Hypothalamus (tissue), 51 donors: Measurements from ENCODE around the gene LMNB1.
"Not testable (repeated sequence)": the region's sequence is repeated elsewhere in the genome, so short reads cannot be mapped to it uniquely, and the experiment has no call there.

ENCODE experiments used
- DNase-seq, 51 donors: peaks; one replicate each; lab custom pipeline; 2025; lab: John Stamatoyannopoulos, UW

The LMNB1 gene

DNA sequence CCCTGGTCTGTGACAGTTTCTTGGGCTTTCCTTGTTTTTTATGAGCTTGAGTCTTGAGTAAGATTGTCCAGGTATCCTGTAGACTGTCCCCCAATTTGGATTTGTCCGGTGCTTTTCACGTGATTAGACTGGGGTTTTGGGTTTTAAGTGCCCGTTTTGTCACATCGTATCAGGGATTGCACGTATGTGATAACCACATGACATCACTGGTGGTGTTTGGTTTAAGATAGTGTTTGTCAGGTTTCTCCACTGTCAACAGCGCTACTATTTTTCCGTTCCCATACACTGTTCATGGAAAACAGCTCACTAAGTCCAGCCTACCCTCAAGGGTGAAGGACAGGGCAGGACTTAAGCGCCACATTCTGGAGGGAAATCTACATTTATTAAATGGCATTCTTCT, 39.7 kb downstream of the LMNB1 start:
- DNase-seq: no peak

DNA sequence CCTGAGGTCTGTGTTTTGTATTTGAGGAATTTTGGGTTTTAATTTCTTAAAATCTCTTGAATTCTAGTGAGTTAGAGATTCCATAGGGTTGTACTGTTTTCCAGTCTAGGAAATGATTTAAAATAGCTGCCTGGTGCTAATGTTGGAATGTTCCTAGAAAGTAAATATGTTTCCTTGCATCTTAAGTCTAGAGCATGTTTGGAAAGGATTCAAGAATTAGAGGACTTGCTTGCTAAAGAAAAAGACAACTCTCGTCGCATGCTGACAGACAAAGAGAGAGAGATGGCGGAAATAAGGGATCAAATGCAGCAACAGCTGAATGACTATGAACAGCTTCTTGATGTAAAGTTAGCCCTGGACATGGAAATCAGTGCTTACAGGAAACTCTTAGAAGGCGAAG, 41.8 kb downstream of the LMNB1 start:
- DNase-seq: no peak

DNA sequence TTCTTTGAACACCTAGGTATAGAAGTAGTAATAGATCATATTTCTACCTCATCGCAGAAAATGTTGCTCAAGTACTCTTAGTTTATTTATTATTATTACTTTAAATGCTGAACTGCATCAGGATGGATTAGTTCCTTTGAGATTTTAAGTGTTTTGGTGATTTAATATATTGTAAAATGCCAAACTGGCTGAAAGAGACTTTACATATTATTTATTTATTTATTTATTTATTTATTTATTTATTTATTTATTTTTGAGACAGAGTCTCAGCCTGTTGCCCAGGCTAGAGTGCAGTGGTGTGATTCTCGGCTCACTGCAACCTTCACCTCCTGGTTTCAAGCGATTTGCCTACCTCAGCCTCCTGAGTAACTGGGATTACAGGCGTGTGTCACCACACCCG, 42.3 kb downstream of the LMNB1 start:
- DNase-seq: no peak

DNA sequence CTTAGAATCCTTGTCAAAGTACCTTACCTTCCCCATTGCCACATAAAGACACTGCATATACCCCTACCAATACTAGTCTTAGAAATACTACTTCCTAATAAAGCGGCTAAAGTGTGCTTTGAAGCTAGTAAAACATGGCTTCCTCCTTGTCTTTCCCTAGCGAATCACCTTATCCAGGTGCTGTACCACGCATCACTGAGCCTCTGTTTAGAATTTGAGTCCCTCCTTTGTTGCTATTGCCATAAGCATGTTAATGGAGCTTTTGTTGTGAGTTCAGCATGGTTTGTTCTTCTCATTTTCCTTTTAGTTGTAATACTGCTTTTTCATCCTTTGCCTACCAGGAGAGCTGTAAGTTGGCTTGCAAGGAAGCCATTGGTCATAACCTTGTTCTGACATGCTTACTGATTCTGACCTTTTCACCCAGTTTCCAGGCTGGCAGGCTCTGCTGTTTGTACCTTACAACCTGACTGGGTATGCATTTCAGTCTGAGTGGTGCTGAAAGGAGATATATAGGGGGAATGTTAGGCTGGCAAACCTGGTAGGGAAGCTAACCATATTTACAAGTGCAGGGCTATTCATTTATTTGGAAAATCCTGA, 49.8 kb downstream of the LMNB1 start:
- DNase-seq: no peak

DNA sequence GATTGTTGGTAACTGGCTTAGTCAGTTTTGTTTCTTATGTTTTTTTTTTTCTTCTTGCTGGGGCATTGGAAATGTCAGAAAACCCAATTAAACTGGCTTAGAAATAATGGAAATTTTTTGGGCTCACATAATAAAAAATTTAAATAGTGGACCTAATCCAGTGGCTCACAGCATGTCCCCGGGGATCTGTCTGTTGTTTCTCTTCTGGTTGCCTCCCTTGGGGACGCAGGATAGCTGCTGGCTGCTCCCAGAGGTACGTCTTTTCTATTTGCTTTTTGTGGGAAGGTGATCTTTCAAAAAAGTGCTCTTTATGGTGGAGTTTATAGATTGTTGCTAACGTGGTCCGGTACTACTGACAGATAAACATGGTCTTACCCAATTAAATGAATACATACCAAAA, 52.2 kb downstream of the LMNB1 start:
- no peak for DNase-seq

DNA sequence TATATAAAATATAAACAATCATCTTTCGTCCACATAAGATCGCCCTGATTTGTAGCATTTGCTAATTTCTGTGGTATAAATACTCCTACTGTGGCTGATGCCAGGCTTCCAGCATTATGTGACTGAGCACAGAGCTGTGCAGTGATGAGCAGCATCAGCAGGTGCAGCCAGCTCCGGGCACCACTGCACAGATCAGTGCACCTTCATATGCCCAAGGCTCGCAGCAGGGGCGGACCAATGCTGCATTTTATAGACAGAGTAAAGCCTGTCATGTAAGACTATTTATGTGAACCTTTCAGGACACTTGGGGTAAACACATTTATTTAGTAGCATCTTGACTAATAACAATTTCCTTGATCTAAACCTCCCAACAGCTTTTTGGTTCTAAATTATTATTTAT, 53.1 kb downstream of the LMNB1 start:
- DNase-seq: no peak

DNA sequence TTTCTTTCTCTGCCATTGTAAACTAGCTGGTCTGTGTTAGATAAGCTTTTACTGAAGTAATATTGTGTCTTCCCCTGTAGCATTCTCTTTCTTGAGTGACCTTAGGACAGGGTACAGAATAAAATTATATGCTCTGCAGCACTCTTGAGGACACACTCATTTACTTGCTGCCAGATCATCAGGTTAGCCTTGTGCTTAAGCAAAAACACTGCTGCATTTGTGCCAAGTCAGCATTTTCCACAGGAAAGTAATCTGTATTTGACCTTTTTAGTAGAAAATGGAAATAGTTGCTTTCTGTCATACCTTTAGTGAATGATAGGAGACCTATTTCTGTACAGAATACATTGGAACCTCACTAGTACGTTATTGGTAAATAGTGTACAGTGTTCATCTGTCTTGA, 54.2 kb downstream of the LMNB1 start:
- no peak for DNase-seq

GRCh38 chr5:126836778-126837177, 59.8 kb downstream of the LMNB1 start:
- DNase-seq: no peak

DNA sequence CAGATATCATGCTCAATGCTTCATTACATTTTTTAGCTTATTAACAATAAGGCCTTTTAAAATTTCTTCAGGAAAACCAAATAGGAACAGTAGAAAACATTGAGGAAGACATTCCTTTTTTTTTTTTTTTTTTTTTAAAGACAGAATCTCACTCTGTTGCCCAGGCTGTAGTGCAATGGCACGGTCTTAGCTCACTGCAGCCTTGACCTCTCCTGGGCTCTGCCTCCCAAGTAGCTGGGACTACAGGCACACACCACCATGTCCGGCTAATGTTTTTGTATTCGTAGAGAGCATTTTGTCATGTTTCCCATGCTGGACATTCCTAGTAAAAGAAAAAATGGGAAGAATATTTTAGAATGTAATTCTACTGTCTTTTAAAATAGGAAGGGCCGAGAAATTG, 60.3 kb downstream of the LMNB1 start:
- no peak for DNase-seq

GRCh38 chr5:126837906-126838539, 61.1 kb downstream of the LMNB1 start:
- DNase-seq: no peak

DNA sequence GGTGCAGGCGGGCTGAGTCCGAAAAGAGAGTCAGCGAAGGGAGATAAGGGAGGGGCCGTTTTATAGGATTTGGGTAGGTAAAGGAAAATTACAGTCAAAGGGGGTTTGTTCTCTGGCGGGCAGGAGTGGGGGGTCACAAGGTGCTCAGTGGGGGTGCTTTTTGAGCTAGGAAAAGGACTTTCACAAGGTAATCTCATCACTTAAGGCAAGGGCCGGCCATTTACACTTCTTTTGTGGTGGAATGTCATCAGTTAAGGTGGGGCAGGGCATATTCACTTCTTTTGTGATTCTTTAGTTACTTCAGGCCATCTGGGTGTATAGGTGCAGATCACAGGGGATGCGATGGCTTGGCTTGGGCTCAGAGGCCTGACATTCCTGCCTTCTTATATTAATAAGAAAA, 62.5 kb downstream of the LMNB1 start:
- DNase-seq: not testable (repeated sequence)

DNA sequence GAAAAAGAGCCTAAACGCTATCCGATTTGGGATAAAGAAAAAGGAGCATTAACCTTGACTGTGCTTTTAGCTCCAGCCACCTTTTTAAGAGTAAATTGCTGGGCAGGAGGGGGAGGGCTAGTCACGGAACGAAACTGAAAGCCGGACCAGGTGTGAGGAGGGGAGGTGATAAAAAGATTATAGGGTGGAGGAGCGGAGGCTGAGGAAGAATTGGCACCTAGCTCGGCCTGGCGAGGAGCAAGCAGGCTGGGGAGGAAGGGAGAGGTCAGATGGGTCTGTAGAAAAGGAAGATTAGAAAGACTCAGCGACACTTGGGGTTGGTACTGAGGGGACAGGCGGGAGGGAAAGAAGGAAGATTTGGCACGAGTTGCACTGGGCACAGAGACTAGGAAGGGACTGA, 66.4 kb downstream of the LMNB1 start:
- not testable (repeated sequence) for DNase-seq

DNA sequence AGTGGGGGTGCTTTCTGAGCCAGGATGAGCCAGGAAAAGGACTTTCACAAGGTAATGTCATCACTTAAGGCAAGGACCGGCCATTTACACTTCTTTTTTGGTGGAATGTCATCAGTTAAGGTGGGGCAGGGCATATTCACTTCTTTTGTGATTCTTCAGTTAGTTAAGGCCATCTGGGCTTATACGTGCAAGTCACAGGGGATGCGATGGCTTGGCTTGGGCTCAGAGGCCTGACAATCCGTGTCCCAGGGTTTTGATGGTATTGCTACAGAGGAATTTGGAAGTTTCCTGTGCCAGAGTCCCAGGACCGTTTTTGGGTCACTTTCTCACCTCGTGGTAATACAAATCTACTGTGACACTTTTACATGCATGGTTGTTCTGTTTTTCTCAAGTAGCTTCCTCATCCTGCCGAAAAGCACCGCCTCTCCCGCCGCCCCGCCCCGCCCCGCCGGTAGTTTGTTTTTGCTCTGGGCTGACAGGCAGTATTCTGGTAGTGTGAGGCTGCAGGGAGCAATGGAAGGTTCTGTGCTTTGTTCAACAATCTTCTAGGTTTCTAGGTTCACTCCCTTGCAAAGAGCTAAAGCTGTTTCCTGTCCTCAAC, 68.6 kb downstream of the LMNB1 start:
- DNase-seq: peak in 2 of 51 donors; percentile 6 to 15

DNA sequence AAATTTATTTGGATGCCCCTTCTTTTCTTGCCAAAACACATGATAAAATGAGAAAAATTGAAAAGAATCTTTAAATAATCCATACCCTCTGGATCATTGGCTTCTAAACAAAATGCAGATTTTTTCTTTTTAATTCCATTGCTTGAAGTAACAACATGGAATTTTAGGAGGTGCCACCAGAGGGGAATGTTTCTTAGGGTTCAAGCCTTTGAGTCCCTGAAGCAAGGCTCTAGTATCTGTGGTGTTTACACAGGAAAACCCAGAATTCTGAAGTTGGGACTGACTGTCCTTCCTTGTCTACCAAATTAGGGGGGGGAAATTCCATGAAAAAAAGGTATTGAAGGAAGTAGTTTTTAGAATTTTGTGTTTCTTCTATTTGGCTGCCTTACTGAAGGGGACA, 69.4 kb downstream of the LMNB1 start:
- peak in 1 of 51 donors; percentile 16 for DNase-seq

DNA sequence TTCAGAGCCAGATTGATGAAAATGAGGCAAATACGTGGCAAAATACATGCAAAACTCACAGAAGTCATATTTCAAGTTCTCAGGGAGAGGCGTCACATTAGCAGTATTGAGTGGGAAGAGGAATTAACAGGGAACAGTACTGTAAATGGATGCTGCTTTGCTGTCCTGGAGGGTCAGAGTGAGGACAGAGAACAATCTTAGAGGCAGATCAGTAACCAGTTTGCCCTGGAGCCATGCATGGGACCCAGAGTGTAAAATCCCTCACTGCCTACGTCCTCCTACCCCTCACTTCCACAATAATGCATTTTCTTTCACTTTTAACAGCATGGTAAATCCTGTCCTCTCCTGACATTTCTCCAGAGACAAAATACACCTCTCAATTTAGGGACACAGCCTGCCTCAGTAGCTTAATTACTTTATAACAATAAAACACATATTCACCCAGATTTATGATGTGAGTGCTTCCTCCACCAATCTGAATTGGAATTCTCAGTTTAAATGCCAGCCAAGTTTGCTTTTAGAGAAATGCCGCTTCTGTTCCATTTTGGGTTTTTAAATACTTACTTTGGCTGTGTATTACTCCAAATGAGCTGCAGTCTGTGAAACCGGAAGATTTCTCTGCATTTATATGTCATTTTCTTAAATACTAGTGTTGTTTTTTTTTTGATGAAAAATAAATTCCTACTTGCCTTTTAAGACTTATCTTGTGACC, 70.0 kb downstream of the LMNB1 start:
- no peak for DNase-seq

- no peak for DNase-seq
These were observed 70.5 kb downstream of the LMNB1 start for GRCh38 chr5:126847456-126847820.

GRCh38 chr5:126847826-126848251, 70.9 kb downstream of the LMNB1 start:
- DNase-seq: no peak

DNA sequence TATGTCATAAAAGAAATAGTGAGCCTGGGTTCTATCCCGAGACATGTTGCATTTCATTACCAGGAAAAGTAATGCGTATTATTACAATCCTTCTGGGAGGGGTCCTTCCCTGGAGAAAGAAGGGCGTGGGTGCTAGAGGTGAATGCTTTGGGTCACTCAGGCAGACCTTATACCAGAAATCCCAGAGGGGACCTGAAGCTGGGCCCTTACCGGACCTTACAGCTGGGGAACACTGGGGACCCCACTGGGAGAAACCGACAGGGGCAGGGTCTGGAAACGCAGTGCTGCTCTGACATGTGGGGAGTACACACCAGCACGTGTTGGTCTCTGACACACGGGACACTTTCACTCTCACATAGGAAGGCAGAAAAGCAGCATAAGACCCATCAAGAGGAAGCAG, 71.3 kb downstream of the LMNB1 start:
- DNase-seq: no peak

DNA sequence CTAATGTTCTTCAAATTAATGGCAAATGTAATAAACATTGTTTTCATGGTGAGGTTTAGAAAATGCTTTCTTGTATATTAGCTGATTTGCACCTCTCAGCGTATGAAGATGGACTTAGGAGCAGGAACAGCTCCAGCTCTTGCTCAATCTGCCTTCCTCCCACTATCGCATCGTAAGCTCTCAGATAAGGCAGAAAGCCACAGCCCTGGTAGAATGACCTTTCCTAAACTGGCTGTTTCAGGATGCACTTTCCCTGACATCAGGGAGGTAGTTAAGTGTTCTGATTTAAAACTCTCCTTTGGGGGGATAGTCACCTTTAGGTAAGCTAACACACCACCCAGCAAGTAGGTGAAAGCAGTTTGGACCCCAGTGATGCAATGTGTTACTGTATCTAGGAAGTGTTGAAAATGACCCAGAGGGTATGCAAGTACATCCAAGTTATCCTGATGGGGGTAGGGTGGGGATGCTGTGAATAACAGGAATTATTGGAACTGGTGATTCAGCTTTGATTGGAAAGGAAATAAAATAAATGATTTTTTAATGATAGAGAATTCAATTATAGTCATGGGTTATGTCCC, 72.3 kb downstream of the LMNB1 start:
- DNase-seq: peak in 1 of 51 donors; percentile 8

DNA sequence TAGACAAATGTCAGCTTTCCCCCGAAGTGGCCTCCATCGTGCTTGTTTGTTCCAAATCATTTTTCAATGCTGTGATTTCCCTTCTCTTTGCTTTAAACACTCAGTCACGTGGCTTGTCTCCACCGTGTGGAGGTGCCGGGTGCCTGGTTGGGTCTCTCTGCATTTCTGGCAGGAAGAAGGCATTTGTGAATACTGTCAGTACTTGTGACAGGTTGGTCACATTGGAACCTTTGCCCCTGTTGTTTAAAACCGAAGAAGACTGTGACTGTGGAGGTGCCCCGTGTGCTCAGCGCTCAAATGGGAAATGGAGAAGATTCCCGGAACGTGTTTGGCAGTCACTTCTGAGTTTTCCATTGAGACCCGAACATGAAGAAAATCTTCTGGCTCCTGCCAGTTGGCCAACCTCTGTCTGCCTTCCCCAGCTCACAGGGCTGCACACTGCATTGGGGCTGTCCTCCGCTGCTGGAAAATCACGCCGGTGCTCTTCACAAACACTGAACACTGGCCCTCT, 74.6 kb downstream of the LMNB1 start:
- peak in 9 of 51 donors; percentile 11 to 45 (median 23) for DNase-seq

DNA sequence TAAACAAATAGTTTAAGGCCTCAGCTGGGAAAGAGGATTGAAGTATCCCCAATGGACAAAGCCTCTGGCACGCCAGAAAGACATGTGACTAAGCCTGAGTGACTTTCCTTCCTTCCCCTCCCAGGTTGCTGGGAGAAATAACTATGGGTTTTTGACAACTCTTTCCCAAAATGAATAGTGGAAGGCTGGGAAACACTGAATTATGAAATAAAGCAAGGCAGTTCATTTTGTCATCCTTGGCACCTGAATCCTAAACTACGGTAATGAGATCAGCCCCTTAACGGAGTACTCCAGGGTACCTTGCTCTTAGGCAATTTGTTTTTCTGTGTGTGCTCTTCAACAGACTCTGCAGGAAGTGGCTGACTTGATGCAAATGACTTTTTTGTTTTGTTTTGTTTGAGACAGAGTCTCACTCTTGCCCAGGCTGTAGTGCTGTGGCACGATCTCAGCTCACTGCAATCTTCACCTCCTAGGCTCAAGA, 75.2 kb downstream of the LMNB1 start:
- DNase-seq: no peak
